ENCODE measurements around the gene SLC35E2B.

SLC35E2B gene

DNA sequence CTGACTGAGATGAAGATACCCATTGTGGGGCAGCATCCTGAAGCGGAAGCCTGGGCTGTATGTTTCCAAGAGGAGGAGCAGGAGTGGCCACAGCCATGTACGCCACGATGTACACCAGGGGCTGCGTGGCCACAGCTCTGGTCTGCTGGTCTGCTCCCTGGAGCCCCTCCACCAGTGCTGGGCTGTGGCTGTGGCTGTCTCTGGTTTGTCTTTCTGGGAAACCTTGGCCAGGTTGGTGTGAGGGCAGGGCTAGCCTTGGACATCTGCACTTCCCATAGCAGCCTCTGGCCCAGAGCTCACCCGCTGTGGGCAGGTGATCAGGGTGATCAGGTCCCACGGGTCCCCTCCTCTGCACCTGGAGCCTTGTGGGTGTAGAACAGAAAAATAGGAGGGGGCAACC is 74.7 kb downstream of the SLC35E2B start:
- TF ChIP-seq, protein P1, sequence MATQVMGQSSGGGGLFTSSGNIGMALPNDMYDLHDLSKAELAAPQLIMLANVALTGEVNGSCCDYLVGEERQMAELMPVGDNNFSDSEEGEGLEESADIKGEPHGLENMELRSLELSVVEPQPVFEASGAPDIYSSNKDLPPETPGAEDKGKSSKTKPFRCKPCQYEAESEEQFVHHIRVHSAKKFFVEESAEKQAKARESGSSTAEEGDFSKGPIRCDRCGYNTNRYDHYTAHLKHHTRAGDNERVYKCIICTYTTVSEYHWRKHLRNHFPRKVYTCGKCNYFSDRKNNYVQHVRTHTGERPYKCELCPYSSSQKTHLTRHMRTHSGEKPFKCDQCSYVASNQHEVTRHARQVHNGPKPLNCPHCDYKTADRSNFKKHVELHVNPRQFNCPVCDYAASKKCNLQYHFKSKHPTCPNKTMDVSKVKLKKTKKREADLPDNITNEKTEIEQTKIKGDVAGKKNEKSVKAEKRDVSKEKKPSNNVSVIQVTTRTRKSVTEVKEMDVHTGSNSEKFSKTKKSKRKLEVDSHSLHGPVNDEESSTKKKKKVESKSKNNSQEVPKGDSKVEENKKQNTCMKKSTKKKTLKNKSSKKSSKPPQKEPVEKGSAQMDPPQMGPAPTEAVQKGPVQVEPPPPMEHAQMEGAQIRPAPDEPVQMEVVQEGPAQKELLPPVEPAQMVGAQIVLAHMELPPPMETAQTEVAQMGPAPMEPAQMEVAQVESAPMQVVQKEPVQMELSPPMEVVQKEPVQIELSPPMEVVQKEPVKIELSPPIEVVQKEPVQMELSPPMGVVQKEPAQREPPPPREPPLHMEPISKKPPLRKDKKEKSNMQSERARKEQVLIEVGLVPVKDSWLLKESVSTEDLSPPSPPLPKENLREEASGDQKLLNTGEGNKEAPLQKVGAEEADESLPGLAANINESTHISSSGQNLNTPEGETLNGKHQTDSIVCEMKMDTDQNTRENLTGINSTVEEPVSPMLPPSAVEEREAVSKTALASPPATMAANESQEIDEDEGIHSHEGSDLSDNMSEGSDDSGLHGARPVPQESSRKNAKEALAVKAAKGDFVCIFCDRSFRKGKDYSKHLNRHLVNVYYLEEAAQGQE (IDR thresholded peaks at IDR 0.05; ENCODE audit: insufficient read depth in 1 of 2, low read depth in 2 of 2, low read length in 2 of 2) = no peak
- TF ChIP-seq SIN3A (IDR thresholded peaks at IDR 0.05; ENCODE audit: borderline replicate concordance, insufficient read depth, low read length) = no peak
- no peak for TF ChIP-seq TAF1 (IDR thresholded peaks at IDR 0.05; ENCODE audit: borderline replicate concordance, insufficient read depth, low read length)
- TF ChIP-seq POLR2AphosphoS5 (IDR thresholded peaks at IDR 0.05; ENCODE audit: low read depth, low read length) = no peak
- no peak for TF ChIP-seq FOXP2 (optimal IDR thresholded peaks at IDR 0.05; ENCODE audit: borderline replicate concordance, extremely low read depth, extremely low read length, insufficient read depth)

GRCh38 chr1:1617516-1617915 is 75.1 kb downstream of the SLC35E2B start:
- TF ChIP-seq, protein P1 (IDR thresholded peaks at IDR 0.05; ENCODE audit: insufficient read depth in 1 of 2, low read depth in 2 of 2, low read length in 2 of 2) = no peak
- TF ChIP-seq SIN3A (IDR thresholded peaks at IDR 0.05; ENCODE audit: borderline replicate concordance, insufficient read depth, low read length) (no peak), TAF1 (IDR thresholded peaks at IDR 0.05; ENCODE audit: borderline replicate concordance, insufficient read depth, low read length) (no peak), POLR2AphosphoS5 (IDR thresholded peaks at IDR 0.05; ENCODE audit: low read depth, low read length) (no peak), FOXP2 (optimal IDR thresholded peaks at IDR 0.05; ENCODE audit: borderline replicate concordance, extremely low read depth, extremely low read length, insufficient read depth) (no peak)

- TF ChIP-seq, protein P1 (IDR thresholded peaks at IDR 0.05; ENCODE audit: insufficient read depth in 1 of 2, low read depth in 2 of 2, low read length in 2 of 2) = no peak
- TF ChIP-seq SIN3A (IDR thresholded peaks at IDR 0.05; ENCODE audit: borderline replicate concordance, insufficient read depth, low read length) (no peak), TAF1 (IDR thresholded peaks at IDR 0.05; ENCODE audit: borderline replicate concordance, insufficient read depth, low read length) (no peak), POLR2AphosphoS5 (IDR thresholded peaks at IDR 0.05; ENCODE audit: low read depth, low read length) (no peak)
Measured at GRCh38 chr1:1616838-1617237, 75.8 kb downstream of the SLC35E2B start.

GRCh38 chr1:1616045-1616790 is 76.4 kb downstream of the SLC35E2B start:
- TF ChIP-seq FOXP2 (optimal IDR thresholded peaks at IDR 0.05; ENCODE audit: borderline replicate concordance, extremely low read depth, extremely low read length, insufficient read depth) (no peak), POLR2AphosphoS5 (IDR thresholded peaks at IDR 0.05; ENCODE audit: low read depth, low read length) (no peak), SIN3A (IDR thresholded peaks at IDR 0.05; ENCODE audit: borderline replicate concordance, insufficient read depth, low read length) (no peak), TAF1 (IDR thresholded peaks at IDR 0.05; ENCODE audit: borderline replicate concordance, insufficient read depth, low read length) (no peak)
- TF ChIP-seq, protein P1 (IDR thresholded peaks at IDR 0.05; ENCODE audit: insufficient read depth in 1 of 2, low read depth in 2 of 2, low read length in 2 of 2) = no peak
